Measurements from ENCODE around the gene DNM1L.

Gene DNM1L

DNA sequence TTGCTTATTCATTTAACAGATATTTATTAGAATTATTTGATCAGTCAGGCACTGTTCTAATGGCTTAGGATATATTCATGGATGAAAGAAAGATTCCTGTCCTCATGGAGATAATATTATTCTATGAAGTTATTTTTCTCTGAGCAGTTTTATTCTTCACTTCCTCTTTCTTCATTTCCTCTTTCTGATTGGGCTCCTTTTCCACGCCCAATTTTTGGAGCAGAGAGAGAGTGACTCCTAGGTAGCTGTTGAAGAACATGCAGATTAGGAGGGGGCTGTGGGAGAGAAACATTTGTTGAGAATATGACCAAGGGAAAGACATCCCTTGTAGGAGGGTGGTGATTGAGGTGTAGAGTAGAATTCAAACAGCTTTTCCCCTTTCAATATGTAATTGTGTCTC lies 82.6 kb downstream of the DNM1L start:
- DNase-seq, result no peak

- DNase-seq, result peak; percentile 46
These were observed 86.8 kb downstream of the DNM1L start for GRCh38 chr12:32765906-32766305.

DNA sequence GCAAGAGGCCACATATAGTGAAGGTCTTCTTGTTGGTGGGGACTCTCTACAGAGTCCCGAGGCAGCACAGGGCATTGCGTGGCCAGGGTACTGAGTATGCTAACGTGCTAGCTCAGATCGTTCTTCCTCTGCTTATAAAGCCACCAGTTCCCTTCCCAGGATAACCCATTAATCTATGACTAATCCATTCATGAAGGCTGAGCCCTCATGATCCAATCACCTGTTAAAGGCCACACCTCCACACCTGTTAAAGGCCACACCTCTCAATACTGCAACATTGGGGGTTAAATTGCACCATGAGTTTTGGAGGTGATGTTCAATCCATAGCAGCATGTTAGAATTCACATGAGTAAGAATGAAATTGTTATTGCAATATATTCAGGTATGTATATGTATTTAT lies 89.4 kb downstream of the DNM1L start:
- DNase-seq, result no peak

DNA sequence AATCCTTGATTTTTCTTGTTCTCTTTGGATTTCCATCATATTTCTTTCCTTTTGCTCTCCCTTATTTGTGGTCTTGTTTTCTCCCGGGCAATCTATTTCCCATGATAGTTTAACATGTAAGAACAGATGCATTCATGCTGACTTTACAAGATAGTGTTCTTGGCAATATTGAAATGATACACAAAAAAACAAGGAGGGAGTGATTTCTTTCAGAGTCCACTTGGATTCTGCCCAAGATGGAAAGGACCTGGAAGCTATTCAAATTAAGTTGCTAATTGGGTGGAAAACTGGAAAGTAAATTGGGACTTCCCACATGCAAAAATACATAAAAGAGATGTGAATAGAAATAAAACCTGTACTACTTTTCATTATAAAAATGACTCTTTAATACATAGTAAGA lies 91.0 kb downstream of the DNM1L start:
- DNase-seq, result no peak

DNA sequence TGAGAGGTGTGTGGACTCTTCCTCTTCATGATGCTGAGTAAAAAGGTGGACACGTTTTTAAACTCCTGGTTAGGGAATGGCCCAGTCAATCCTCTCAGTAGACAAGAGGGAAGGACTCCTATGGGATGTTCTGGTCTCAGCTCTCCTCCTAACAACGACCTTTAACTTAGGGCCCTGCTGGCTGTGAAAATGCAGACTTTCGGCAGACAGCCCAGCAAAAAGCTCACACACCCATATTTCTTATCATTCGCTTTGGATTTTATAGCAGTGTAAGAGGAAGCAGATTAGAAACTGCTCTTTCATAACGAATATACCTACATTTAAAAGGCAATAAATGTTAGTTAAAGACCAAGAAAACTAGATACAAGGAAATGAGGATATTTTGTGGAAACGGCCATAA lies 94.6 kb downstream of the DNM1L start:
- no peak for DNase-seq

GRCh38 chr12:32776258-32776657 lies 97.2 kb downstream of the DNM1L start:
- DNase-seq, result no peak

DNA sequence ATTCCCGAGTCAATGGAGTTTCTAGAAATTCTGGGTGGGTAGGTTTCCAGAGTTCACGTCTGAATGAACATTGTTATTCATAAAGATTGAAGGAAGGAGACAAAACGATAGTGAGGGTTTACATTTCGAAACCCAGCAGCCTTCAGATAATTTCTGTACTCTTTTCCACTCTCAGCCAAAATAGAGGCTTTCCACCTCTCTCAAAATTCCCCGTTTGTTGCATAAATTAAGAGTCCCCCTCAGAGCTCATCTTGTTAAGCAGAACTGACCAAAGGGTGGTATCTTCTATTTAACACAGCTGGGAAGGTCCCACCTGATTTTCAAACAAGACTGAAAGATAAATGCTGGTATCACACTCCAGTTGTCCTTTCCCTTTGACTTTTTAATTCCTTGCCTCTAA lies 98.1 kb downstream of the DNM1L start:
- DNase-seq, result no peak

GRCh38 chr12:32777691-32778175 lies 98.6 kb downstream of the DNM1L start:
- no peak for DNase-seq

- no peak for DNase-seq
These were observed 101.0 kb downstream of the DNM1L start for GRCh38 chr12:32780071-32780470.

DNA sequence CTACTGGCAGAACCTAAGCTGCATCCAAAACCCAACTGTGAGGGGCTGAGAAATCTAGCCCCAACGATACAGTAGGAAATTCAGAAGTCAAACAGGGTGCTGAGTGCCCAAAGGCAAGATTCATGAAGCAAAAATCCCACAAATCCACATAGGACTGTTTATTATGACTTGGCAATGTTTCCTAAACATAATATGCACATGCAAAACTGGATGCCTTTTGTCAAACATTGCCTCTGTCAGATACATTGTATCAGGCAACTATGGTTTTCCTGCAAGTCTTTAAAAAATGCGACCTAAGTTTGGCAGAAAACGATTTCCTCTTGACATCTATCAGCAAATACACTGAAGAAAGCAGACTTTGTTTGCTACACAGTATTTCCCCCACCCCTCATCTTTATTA lies 103.9 kb downstream of the DNM1L start:
- DNase-seq, result no peak

GRCh38 chr12:32785557-32785956 lies 106.5 kb downstream of the DNM1L start:
- DNase-seq, result no peak

DNA sequence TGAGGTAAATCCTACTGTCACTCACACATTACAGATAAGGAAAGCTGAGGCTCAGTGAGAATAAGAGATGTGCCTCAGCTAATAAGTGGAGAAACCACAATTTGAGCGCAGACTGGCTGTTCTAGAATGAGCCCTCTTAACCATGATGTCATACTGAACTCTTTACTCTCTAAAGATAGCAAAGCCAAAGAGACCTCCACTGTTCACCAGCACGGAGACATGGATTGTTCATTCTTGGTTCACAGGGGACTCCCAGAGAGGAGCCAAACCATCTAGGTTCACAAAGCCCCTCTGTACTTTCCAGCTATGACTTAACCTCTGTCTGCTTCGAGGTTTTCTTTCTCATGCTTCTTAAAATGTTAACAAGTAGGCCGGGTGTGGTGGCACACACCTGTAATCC lies 109.3 kb downstream of the DNM1L start:
- no peak for DNase-seq

- no peak for DNase-seq
These were observed 110.3 kb downstream of the DNM1L start for GRCh38 chr12:32789446-32789845.

- DNase-seq, result no peak
These were observed 110.8 kb downstream of the DNM1L start for GRCh38 chr12:32789916-32790315.

DNA sequence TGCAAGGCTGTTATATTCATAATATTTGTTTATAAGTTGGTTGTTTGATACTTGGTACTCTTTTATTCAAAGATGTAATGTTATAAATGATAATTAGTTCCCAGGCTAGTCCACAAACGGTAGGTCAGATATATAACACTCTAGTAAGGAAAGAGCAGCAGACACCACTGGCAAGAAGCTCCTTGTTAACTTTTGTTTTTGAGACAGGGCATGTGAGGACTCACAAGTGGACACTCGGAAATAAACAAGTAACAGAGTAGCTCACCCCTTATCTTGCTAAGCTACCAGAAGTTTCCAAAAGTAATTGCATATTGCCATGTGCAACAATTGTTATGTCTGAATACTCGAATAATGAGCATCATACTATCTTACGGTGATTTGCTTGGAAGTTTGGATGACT lies 115.2 kb downstream of the DNM1L start:
- DNase-seq, result no peak
